IMR-90 (cell line): ENCODE measurements around the gene HDHD5.
A peak's percentile ranks its signal among the peaks of the same experiment; 100 is the strongest.

ENCODE experiments used
- CHD1 ChIP-seq: IDR thresholded peaks from 2 replicates; pipeline ENCODE4 v1.6.1; 2012; ENCODE audit warnings: low read depth, low read length, improper control_type of control experiment
- MAFK ChIP-seq: IDR thresholded peaks from 2 replicates; pipeline ENCODE4 v1.6.1; 2012; ENCODE audit warnings: low read depth, low read length, improper control_type of control experiment
- MXI1 ChIP-seq: IDR thresholded peaks from 2 replicates; pipeline ENCODE4 v1.6.1; 2012; ENCODE audit warnings: low read depth, mild to moderate bottlenecking, low read length, moderate library complexity, borderline replicate concordance
- POLR2A ChIP-seq: IDR thresholded peaks from 2 replicates; pipeline ENCODE4 v1.6.1; 2012; ENCODE audit warnings: mild to moderate bottlenecking, low read depth, low read length
- TF ChIP-seq, protein P1 (sequence below): conservative IDR thresholded peaks from 2 replicates; pipeline ENCODE4 v1.5.1; 2012; ENCODE audit warnings: mild to moderate bottlenecking, low read depth, low read length, improper control_type of control experiment

- TF ChIP-seq MAFK (no peak), POLR2A (no peak), MXI1 (no peak), CHD1 (no peak)
- TF ChIP-seq, protein P1, sequence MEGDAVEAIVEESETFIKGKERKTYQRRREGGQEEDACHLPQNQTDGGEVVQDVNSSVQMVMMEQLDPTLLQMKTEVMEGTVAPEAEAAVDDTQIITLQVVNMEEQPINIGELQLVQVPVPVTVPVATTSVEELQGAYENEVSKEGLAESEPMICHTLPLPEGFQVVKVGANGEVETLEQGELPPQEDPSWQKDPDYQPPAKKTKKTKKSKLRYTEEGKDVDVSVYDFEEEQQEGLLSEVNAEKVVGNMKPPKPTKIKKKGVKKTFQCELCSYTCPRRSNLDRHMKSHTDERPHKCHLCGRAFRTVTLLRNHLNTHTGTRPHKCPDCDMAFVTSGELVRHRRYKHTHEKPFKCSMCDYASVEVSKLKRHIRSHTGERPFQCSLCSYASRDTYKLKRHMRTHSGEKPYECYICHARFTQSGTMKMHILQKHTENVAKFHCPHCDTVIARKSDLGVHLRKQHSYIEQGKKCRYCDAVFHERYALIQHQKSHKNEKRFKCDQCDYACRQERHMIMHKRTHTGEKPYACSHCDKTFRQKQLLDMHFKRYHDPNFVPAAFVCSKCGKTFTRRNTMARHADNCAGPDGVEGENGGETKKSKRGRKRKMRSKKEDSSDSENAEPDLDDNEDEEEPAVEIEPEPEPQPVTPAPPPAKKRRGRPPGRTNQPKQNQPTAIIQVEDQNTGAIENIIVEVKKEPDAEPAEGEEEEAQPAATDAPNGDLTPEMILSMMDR, result 0 out of 2 replicates have a peak, but pooled peaks have one; percentile 18
These were observed 5.4 kb upstream of the HDHD5 start for GRCh38 chr22:17164392-17165024.
